ENCODE data around the gene POLR2I. TPM values are rescaled to one million over a fixed set of nuclear protein-coding genes. Genes with fewer than 3 reads are reported as not detected.
"Not testable (repeated sequence)": the region's sequence is repeated elsewhere in the genome, so short reads cannot be mapped to it uniquely, and the experiment has no call there.

The POLR2I gene
- total RNA-seq, 1 donor from 2014 or later: 72.0 TPM

GRCh38 chr19:36099166-36099785 is 15.4 kb downstream of the POLR2I start:
- no peak for ATAC-seq

- ATAC-seq: no peak
These were observed 17.6 kb downstream of the POLR2I start for GRCh38 chr19:36097036-36097435.

GRCh38 chr19:36093687-36094086 is 21.0 kb downstream of the POLR2I start:
- no peak for ATAC-seq

- no peak for ATAC-seq
These were observed 21.5 kb downstream of the POLR2I start for GRCh38 chr19:36093146-36093662.

GRCh38 chr19:36092566-36092965 is 22.1 kb downstream of the POLR2I start:
- ATAC-seq: no peak

GRCh38 chr19:36090910-36091695 is 23.6 kb downstream of the POLR2I start:
- peak; percentile 60 for ATAC-seq

GRCh38 chr19:36089847-36090246 is 24.8 kb downstream of the POLR2I start:
- ATAC-seq: no peak

GRCh38 chr19:36086326-36086725 is 28.3 kb downstream of the POLR2I start:
- ATAC-seq: no peak

- no peak for ATAC-seq
These were observed 30.3 kb downstream of the POLR2I start for GRCh38 chr19:36084231-36085009.

GRCh38 chr19:36082916-36083315 is 31.8 kb downstream of the POLR2I start:
- no peak for ATAC-seq

GRCh38 chr19:36081894-36082293 is 32.8 kb downstream of the POLR2I start:
- peak; percentile 78 for ATAC-seq

GRCh38 chr19:36081385-36081784 is 33.3 kb downstream of the POLR2I start:
- no peak for ATAC-seq

GRCh38 chr19:36079389-36079945 is 35.2 kb downstream of the POLR2I start:
- no peak for ATAC-seq

GRCh38 chr19:36073121-36073876 is 41.4 kb downstream of the POLR2I start:
- no peak for ATAC-seq

- ATAC-seq: no peak
These were observed 42.6 kb downstream of the POLR2I start for GRCh38 chr19:36072081-36072480.

GRCh38 chr19:36068810-36069499 is 45.7 kb downstream of the POLR2I start:
- ATAC-seq: not testable (repeated sequence)

- no peak for ATAC-seq
These were observed 47.0 kb downstream of the POLR2I start for GRCh38 chr19:36067681-36068080.

- no peak for ATAC-seq
These were observed 49.8 kb downstream of the POLR2I start for GRCh38 chr19:36064826-36065225.

All from esophagus mucosa (tissue), 1 donor.